GM06990 (cell line): ENCODE data around the gene CCDC88C.

Experiments
- DNase-seq: peaks from one replicate; pipeline ENCODE4 v3.0.0-alpha.2; 2011; ENCODE audit not compliant: insufficient read length; ENCODE audit errors: extremely low read depth
- H3K27me3 ChIP-seq: replicated peaks from 2 replicates; pipeline ENCODE4 v1.6.0; 2011; ENCODE audit warnings: low read length; ENCODE audit not compliant: control insufficient read depth, insufficient read depth
- H3K36me3 ChIP-seq: 2 replicates; pipeline ENCODE4 v1.5.1; 2011; ENCODE audit warnings: low read length; ENCODE audit not compliant: control insufficient read depth, insufficient read depth
- H3K4me3 ChIP-seq: replicated peaks from 2 replicates; pipeline ENCODE4 v1.5.1; 2011; ENCODE audit warnings: low read depth, mild to moderate bottlenecking, control low read depth, low read length
- CTCF ChIP-seq: IDR thresholded peaks from 2 replicates; pipeline ENCODE4 v1.5.1; 2011; ENCODE audit warnings: low read length, control low read depth, mild to moderate bottlenecking, inconsistent platforms; ENCODE audit not compliant: insufficient read depth, poor library complexity, severe bottlenecking

Gene CCDC88C

GRCh38 chr14:91376547-91377477, 40.8 kb downstream of the CCDC88C start:
- H3K36me3 ChIP-seq = peaks cover 7% of the 10 kb centered on the region
- TF ChIP-seq CTCF = no peak
- DNase-seq = no peak

GRCh38 chr14:91375720-91376452, 41.7 kb downstream of the CCDC88C start:
- no peak for TF ChIP-seq CTCF
- peaks cover 7% of the 10 kb centered on the region for H3K36me3 ChIP-seq
- H3K27me3 ChIP-seq = no peaks in the 10 kb centered on the region
- no peak overlapping the region for H3K4me3 ChIP-seq
- no peak for DNase-seq

More at GRCh38 chr14:91376547-91377477, 40.8 kb downstream of the CCDC88C start:
- H3K4me3 ChIP-seq = no peak overlapping the region
- no peaks in the 10 kb centered on the region for H3K27me3 ChIP-seq

- Histone ChIP-seq H3K27me3 (no peaks in the 10 kb centered on the region), H3K4me3 (no peak overlapping the region), H3K36me3 (peaks cover 7% of the 10 kb centered on the region)
- no peak for DNase-seq
- TF ChIP-seq CTCF = no peak
Measured at GRCh38 chr14:91374879-91375702, 42.5 kb downstream of the CCDC88C start.

- DNase-seq = no peak
- no peak for TF ChIP-seq CTCF
- H3K4me3 ChIP-seq = no peak overlapping the region
- no peaks in the 10 kb centered on the region for H3K27me3 ChIP-seq
- H3K36me3 ChIP-seq = peaks cover 5% of the 10 kb centered on the region
Measured at GRCh38 chr14:91374287-91374878, 43.2 kb downstream of the CCDC88C start.

GRCh38 chr14:91373591-91374254, 43.9 kb downstream of the CCDC88C start:
- Histone ChIP-seq H3K4me3 (peak overlapping the region; percentile 10), H3K27me3 (no peaks in the 10 kb centered on the region), H3K36me3 (no peaks in the 10 kb centered on the region; the same call in none of the 2 replicates)
- DNase-seq = peak; percentile 85
- no peak for TF ChIP-seq CTCF
